Activated naive CD4-positive, alpha-beta T cell treated with anti-CD3 and anti-CD28 coated beads, Interleukin-2, amount 50 U/mL, for 24 hours (primary cell): ENCODE results near the gene PKP3.
A peak's percentile ranks its signal among the peaks of the same experiment; 100 is the strongest.
"Not testable (repeated sequence)": the region's sequence is repeated elsewhere in the genome, so short reads cannot be mapped to it uniquely, and the experiment has no call there.

Experiments used
- H3K27ac Mint-ChIP-seq: one replicate; pipeline ENCODE4 v1.8.0; 2021; ENCODE audit warnings: mild to moderate bottlenecking, mixed read lengths
- H3K27me3 Mint-ChIP-seq: one replicate; pipeline ENCODE4 v1.8.0; 2021; ENCODE audit warnings: mixed read lengths
- H3K36me3 Mint-ChIP-seq: one replicate; pipeline ENCODE4 v1.8.0; 2021; ENCODE audit warnings: mixed read lengths
- H3K4me1 Mint-ChIP-seq: one replicate; pipeline ENCODE4 v1.8.0; 2021; ENCODE audit warnings: mixed read lengths
- H3K4me3 Mint-ChIP-seq: one replicate; pipeline ENCODE4 v1.8.0; 2021; ENCODE audit warnings: mild to moderate bottlenecking, mixed read lengths
- H3K9me3 Mint-ChIP-seq: one replicate; pipeline ENCODE4 v1.8.0; 2021; ENCODE audit warnings: mixed read lengths

Gene PKP3

GRCh38 chr11:359181-359714 is 34.8 kb upstream of the PKP3 start:
- Mint-ChIP-seq H3K4me3 (no peak overlapping the region), H3K27me3 (no peaks in the 10 kb centered on the region), H3K4me1 (peaks cover 14% of the 10 kb centered on the region), H3K9me3 (no peaks in the 10 kb centered on the region), H3K36me3 (no peaks in the 10 kb centered on the region), H3K27ac (peak overlapping the region; percentile 9)

DNA sequence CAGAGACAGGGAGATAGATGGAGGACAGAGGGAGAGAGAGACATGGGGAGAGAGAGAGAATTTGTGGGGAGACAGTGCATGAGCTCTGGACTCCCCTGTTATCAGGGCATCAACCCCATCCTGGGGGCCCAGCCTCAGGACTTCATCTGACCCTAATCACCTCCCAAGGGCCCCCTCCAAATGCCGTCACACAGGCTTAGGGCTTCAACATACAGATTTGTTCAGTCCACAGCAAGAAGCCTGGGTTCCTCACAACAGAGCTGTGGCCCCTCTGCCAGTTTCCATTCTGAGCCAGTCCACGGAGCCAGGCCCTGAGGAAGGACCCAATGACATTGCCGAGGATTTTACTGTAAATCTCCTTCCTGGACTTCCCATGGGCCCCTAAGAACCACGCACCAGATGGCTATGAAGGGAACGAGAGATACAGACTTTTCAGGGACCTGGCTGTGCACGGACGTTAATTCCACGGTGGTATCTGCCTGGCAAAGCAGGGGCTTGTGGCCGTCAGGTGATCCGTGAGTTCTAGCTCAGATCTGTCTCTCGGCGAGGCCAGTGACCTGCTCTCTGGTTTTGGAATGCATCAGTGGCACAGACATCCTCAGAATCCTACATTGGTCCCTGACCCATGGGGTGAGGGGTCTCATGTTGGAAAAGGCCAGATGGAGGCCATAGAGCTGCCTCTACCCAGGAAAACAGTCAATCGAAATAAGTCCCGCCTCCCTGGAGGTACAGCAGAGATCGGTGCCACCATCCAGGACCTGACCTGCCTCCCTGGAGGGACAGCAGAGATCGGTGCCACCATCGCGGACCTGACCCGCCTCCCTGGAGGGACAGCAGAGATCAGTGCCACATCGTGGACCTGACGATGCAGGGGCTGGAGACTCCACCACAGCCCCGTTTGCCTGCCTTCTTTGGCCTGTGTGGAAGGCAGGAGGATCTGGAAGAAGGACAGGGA is 33.4 kb upstream of the PKP3 start:
- Mint-ChIP-seq H3K9me3 (no peaks in the 10 kb centered on the region), H3K27ac (no peak overlapping the region), H3K4me1 (peaks cover 4% of the 10 kb centered on the region), H3K4me3 (no peak overlapping the region), H3K36me3 (no peaks in the 10 kb centered on the region), H3K27me3 (no peaks in the 10 kb centered on the region)

- Mint-ChIP-seq H3K27me3 (peaks cover 8% of the 10 kb centered on the region), H3K9me3 (no peaks in the 10 kb centered on the region), H3K4me3 (no peak overlapping the region), H3K36me3 (no peaks in the 10 kb centered on the region), H3K27ac (peak overlapping the region; percentile 35), H3K4me1 (peaks cover 5% of the 10 kb centered on the region)
Measured at GRCh38 chr11:362642-363442, 31.2 kb upstream of the PKP3 start.

DNA sequence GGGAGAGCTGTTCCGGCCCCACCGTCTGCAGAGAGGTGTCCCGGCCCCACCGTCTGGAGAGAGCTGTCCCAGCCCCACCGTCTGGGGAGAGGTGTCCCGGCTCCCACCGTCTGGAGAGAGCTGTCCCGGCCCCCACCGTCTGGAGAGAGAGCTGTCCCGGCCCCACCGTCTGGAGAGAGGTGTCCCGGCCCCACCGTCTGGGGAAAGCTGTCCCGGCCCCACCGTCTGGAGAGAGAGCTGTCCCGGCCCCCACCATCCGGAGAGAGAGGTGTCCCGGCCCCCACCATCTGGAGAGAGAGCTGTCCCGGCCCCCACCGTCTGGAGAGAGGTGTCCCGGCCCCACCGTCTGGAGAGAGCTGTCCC is 30.6 kb upstream of the PKP3 start:
- H3K36me3 Mint-ChIP-seq, H3K4me3 Mint-ChIP-seq, H3K9me3 Mint-ChIP-seq, H3K27ac Mint-ChIP-seq: not testable (repeated sequence)
- Mint-ChIP-seq H3K27me3 (peaks cover 12% of the 10 kb centered on the region), H3K4me1 (peaks cover 11% of the 10 kb centered on the region)

DNA sequence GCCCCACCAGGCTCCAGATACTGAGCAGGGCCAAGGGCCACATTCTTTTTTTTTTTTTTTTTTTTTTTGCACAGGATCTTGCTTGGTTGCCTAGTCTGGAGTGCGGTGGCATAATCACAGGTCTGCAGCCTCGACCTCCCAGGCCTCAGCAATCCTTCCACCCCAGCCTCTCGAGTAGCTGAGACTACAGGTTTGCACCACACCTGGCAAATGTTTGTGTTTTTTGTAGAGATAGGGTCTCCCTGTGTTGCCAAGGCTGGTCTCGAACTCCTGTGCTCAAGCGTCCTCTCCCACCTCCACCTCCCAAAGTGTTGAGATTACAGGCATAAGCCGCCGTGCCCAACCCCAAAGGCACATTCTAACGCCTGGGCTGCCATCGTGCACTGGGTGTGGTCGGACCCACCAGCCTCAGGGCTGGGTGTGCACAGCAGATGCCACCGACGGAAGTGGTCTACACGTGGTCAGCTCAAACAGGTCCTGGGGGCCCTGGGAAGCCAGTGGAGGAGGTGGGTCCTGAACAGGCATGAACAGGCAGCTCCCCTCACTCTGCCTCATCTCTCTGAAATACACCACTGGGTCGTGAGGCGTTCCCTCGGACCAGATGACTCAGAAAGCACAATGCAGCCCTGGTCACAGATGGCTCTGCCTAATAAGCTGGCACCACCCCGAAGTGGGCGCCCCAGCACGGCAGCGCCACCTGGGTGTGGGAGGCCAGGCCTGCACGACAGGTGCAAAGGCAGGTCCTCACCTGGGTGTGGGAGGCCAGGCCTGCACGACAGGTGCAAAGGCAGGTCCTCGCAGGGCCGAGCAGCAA is 29.9 kb upstream of the PKP3 start:
- H3K4me3 Mint-ChIP-seq = no peak overlapping the region
- no peak overlapping the region for H3K27ac Mint-ChIP-seq
- H3K36me3 Mint-ChIP-seq = no peaks in the 10 kb centered on the region
- H3K4me1 Mint-ChIP-seq = peaks cover 14% of the 10 kb centered on the region
- H3K9me3 Mint-ChIP-seq = no peaks in the 10 kb centered on the region
- H3K27me3 Mint-ChIP-seq = peaks cover 14% of the 10 kb centered on the region

DNA sequence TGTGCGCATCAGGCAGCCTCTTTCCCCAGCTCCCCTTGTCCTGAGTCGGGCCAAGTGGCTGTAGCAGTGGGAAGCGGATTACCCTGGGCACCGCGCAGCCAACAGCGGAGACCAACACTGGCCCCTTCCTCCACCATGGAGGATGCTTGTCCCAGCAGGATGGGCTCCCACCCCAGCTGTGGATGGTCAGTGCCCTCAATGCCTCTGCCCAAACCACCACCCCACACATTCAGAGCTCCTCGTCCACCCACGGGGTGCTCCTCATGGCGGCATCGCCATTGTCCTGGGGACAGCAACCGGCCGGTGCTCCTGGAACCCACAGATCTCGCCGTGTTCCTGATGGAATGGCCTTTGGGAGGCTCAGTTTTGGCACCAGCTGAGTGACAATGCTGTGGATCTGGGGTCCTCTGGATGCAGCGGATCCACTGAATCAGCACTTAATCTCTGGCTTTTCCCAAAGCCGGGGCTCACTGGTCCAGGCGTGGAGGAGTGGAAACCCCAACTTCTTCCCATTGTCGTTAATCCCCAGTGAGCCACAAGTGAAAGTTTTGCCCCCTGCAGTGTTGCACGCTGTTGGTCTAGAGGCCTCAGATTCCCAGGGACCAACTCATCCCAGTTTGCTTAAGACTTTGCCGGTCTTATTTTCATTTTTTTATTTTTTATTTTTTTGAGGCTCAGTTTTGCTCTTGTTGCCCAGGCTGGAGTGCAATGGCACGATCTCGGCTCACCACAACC is 28.9 kb upstream of the PKP3 start:
- Mint-ChIP-seq H3K4me1 (peaks cover 10% of the 10 kb centered on the region), H3K36me3 (no peaks in the 10 kb centered on the region), H3K4me3 (no peak overlapping the region), H3K9me3 (no peaks in the 10 kb centered on the region), H3K27me3 (peaks cover 14% of the 10 kb centered on the region), H3K27ac (no peak overlapping the region)

DNA sequence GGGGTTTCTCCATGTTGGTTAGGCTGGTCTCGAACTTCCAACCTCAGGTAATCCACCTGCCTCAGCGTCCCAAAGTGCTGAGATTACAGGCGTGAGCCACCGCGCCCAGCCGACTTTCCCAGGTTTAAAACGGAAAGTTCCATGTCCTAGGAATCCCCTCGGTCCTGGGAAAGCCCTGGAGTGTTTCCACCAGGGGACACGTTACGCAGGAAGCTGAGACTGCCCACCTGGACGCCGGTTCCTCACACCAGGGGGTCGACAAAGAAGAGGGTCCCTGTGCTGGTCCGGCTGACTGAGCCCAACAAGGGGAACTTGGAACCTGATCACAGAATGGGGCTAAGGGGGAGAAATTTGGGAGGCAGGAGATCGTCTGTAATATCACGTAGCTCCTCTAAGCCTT is 28.2 kb upstream of the PKP3 start:
- no peak overlapping the region for H3K27ac Mint-ChIP-seq
- no peaks in the 10 kb centered on the region for H3K9me3 Mint-ChIP-seq
- H3K36me3 Mint-ChIP-seq = no peaks in the 10 kb centered on the region
- peaks cover 10% of the 10 kb centered on the region for H3K4me1 Mint-ChIP-seq
- no peak overlapping the region for H3K4me3 Mint-ChIP-seq
- peaks cover 16% of the 10 kb centered on the region for H3K27me3 Mint-ChIP-seq

DNA sequence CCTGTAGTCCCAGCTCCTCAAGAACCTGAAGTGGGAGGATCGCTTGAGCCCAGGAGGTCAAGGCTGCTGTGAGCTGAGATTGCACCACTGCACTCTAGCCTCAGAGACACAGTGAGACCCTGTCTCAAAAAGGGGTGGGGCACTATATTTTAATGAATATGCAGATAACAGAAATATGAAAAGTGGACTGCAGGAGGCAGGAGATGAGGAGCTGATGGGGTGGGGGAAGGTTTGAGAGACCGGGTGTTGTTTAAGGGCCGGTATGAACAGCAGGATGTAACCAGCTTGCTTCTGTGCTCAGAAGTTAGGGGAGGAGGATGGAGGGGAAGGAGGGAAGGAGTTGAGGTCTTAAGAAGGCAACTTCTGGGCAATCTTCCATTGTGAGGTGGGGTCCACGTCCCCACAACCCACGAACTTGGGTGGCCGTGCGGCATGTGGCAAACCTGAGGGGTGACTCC is 26.0 kb upstream of the PKP3 start:
- Mint-ChIP-seq H3K4me3 (peak overlapping the region; percentile 88), H3K4me1 (peaks cover 10% of the 10 kb centered on the region)

GRCh38 chr11:368414-369335 is 25.3 kb upstream of the PKP3 start:
- H3K9me3 Mint-ChIP-seq = no peaks in the 10 kb centered on the region
- H3K27me3 Mint-ChIP-seq = peaks cover 18% of the 10 kb centered on the region
- H3K4me1 Mint-ChIP-seq = peaks cover 10% of the 10 kb centered on the region
- peak overlapping the region; percentile 6 for H3K27ac Mint-ChIP-seq
- no peaks in the 10 kb centered on the region for H3K36me3 Mint-ChIP-seq
- peak overlapping the region; percentile 88 for H3K4me3 Mint-ChIP-seq

More for the DNA sequence above, 26.0 kb upstream of the PKP3 start:
- Mint-ChIP-seq H3K27me3 (peaks cover 18% of the 10 kb centered on the region), H3K9me3 (no peaks in the 10 kb centered on the region), H3K27ac (no peak overlapping the region), H3K36me3 (no peaks in the 10 kb centered on the region)

GRCh38 chr11:369336-370018 is 24.5 kb upstream of the PKP3 start, which contains the start of gene B4GALNT4:
TSS of gene B4GALNT4 (plus strand) at chr11:369499. CDS start at chr11:369804, 305 bp downstream.
- Mint-ChIP-seq H3K27ac (peak within 1 kb of the TSS; percentile 6), H3K4me3 (peak within 1 kb of the TSS; percentile 88), H3K36me3 (no peaks in the 10 kb centered on the region), H3K4me1 (peaks cover 13% of the 10 kb centered on the region), H3K9me3 (no peaks in the 10 kb centered on the region), H3K27me3 (peaks cover 18% of the 10 kb centered on the region)

DNA sequence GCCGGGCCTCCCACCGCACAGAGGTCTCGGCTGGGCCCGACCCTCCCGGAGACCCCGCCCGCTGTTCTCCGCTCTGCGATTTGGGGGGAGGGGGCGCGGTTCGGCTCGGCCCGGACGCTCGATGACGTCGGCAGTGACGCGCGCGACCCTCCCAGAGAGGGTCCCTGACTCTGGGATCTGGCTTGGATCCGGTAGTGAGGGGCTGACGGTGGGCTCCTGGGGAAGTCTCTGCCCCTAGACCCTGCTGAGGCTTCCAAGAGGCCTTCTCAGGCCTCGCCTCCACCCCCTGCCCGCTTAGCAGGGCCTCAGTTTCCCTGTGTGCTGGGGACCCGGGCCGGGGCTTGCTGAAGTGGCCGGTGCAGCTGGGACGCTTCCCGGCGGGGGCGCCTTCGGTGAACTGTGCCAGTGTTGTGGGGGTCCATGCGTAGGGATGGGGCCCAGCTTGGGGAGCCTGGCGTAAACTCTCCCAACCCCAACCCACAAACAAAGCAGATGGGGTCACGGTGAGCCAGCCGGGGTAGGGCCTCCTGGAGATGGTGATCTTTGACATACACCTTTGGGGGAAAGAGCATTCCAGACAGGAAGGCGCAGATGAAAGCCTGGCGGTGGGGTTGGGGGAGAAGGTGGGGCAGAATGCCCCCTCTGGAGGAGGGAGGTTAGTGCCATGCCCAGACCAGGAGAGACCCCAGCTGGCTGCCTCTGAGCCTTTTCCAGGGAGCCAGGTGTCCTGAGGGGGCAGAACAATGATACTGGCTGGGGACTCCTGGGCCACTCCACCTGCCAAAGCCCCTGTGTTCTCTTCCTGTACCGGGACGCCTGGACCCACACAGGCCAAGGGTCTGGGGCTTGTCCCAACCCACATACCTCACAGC is 23.7 kb upstream of the PKP3 start:
- H3K4me1 Mint-ChIP-seq = peaks cover 13% of the 10 kb centered on the region
- H3K9me3 Mint-ChIP-seq = no peaks in the 10 kb centered on the region
- no peak overlapping the region for H3K27ac Mint-ChIP-seq
- H3K36me3 Mint-ChIP-seq = no peaks in the 10 kb centered on the region
- H3K27me3 Mint-ChIP-seq = peaks cover 18% of the 10 kb centered on the region
- peak overlapping the region; percentile 69 for H3K4me3 Mint-ChIP-seq

- Mint-ChIP-seq H3K27me3 (peaks cover 17% of the 10 kb centered on the region), H3K4me1 (peaks cover 13% of the 10 kb centered on the region), H3K36me3 (no peaks in the 10 kb centered on the region), H3K9me3 (no peaks in the 10 kb centered on the region), H3K4me3 (peak overlapping the region; percentile 11), H3K27ac (peak overlapping the region; percentile 30)
Measured at GRCh38 chr11:371051-371450, 23.0 kb upstream of the PKP3 start.
